Measurements from ENCODE around the gene ACLY.
"Not testable (repeated sequence)": the region's sequence is repeated elsewhere in the genome, so short reads cannot be mapped to it uniquely, and the experiment has no call there.

The ACLY gene

GRCh38 chr17:41844971-41845370 lies 73.8 kb downstream of the ACLY start:
- peaks cover 8% of the 10 kb centered on the region for H3K4me1 Mint-ChIP-seq
- no peak for TF ChIP-seq CTCF (IDR thresholded peaks at IDR 0.05; ENCODE audit: unreplicated experiment in 3 of 3)
- no peaks in the 10 kb centered on the region for H3K27me3 Mint-ChIP-seq (ENCODE audit: low read depth)
- no peaks in the 10 kb centered on the region for H3K36me3 Mint-ChIP-seq (ENCODE audit: low read depth)
- H3K4me3 Mint-ChIP-seq: no peak overlapping the region
- H3K27ac Mint-ChIP-seq: no peak overlapping the region
- no peaks in the 10 kb centered on the region for H3K9me3 Mint-ChIP-seq

- H3K27ac Mint-ChIP-seq; H3K9me3 Mint-ChIP-seq; H3K27me3 Mint-ChIP-seq (ENCODE audit: low read depth); H3K4me3 Mint-ChIP-seq; H3K36me3 Mint-ChIP-seq (ENCODE audit: low read depth); H3K4me1 Mint-ChIP-seq: not testable (repeated sequence)
Measured at GRCh38 chr17:41840781-41841180, 78.0 kb downstream of the ACLY start.

- not testable (repeated sequence) for H3K27me3 Mint-ChIP-seq (ENCODE audit: low read depth); H3K4me3 Mint-ChIP-seq; H3K9me3 Mint-ChIP-seq
Measured at GRCh38 chr17:41839448-41839847, 79.3 kb downstream of the ACLY start.

GRCh38 chr17:41837761-41838538 lies 80.8 kb downstream of the ACLY start, which contains the start of gene KLHL10:
Gene KLHL10 (plus strand): TSS chr17:41837825. CDS start chr17:41837933, 108 bp downstream.
- TF ChIP-seq CTCF (IDR thresholded peaks at IDR 0.05; ENCODE audit: unreplicated experiment in 3 of 3): no peak
- no peaks in the 10 kb centered on the region for H3K9me3 Mint-ChIP-seq
- peak within 1 kb of the TSS; percentile 84 to 91 (median 91) for H3K4me3 Mint-ChIP-seq
- no peak within 1 kb of the TSS for H3K27ac Mint-ChIP-seq
- peaks cover 12% of the 10 kb centered on the region for H3K36me3 Mint-ChIP-seq (ENCODE audit: low read depth)
- peaks cover 12% of the 10 kb centered on the region for H3K4me1 Mint-ChIP-seq
- H3K27me3 Mint-ChIP-seq (ENCODE audit: low read depth): no peaks in the 10 kb centered on the region

More at GRCh38 chr17:41839448-41839847, 79.3 kb downstream of the ACLY start:
- H3K4me1 Mint-ChIP-seq: peaks cover 11% of the 10 kb centered on the region
- not testable (repeated sequence) for H3K27ac Mint-ChIP-seq; H3K36me3 Mint-ChIP-seq (ENCODE audit: low read depth)

GRCh38 chr17:41836550-41837196 lies 82.1 kb downstream of the ACLY start:
- Mint-ChIP-seq H3K9me3 (no peaks in the 10 kb centered on the region), H3K4me3 (peak overlapping the region; percentile 84 to 91 (median 91)), H3K4me1 (peaks cover 12% of the 10 kb centered on the region), H3K36me3 (ENCODE audit: low read depth) (peaks cover 20% of the 10 kb centered on the region), H3K27me3 (ENCODE audit: low read depth) (no peaks in the 10 kb centered on the region), H3K27ac (no peak overlapping the region)
- TF ChIP-seq CTCF (IDR thresholded peaks at IDR 0.05; ENCODE audit: unreplicated experiment in 3 of 3): no peak

GRCh38 chr17:41835800-41836549 lies 82.8 kb downstream of the ACLY start, which contains the start of gene NT5C3B:
Gene NT5C3B (minus strand): TSS chr17:41836232. CDS start chr17:41836193, 39 bp downstream.
- TF ChIP-seq CTCF (IDR thresholded peaks at IDR 0.05; ENCODE audit: unreplicated experiment in 3 of 3): no peak
- peaks cover 25% of the 10 kb centered on the region for H3K36me3 Mint-ChIP-seq (ENCODE audit: low read depth)
- peak within 1 kb of the TSS in 2 of 3 experiments; percentile 41 to 76 for H3K27ac Mint-ChIP-seq
- peaks cover 12% of the 10 kb centered on the region for H3K4me1 Mint-ChIP-seq
- no peaks in the 10 kb centered on the region for H3K9me3 Mint-ChIP-seq
- peak within 1 kb of the TSS; percentile 91 to 93 (median 91) for H3K4me3 Mint-ChIP-seq
- H3K27me3 Mint-ChIP-seq (ENCODE audit: low read depth): no peaks in the 10 kb centered on the region
